ENCODE data around the gene GIGYF2. TPM values are rescaled to one million over a fixed set of nuclear protein-coding genes. Genes with fewer than 3 reads are reported as not detected.
"Not testable (repeated sequence)": the region's sequence is repeated elsewhere in the genome, so short reads cannot be mapped to it uniquely, and the experiment has no call there.

Gene GIGYF2
- polyA plus RNA-seq, 3 donors: 14.6 to 23.6 (median 17.0) TPM

DNA sequence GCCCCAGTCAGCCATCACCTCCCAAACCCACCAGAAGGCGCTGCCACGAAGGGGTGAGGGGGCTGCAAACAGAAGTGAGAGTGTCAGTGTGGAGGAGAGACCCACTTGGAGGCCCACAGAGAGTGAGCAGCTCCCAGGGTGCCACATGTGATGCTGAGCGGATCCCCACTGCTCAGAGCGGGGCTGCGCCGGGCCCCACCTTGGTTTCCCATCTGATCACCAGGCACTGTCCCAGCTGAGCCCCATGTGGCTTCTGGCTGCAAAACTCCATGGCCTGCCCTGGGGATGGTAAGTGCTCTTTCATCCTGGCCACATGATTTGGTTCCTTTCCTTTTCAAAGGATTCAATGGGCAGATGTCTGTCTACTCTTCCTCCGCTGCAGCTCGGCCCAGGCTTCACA, 196.7 kb downstream of the GIGYF2 start:
- WGBS, 3 donors: 93 to 97% (median 97%) methylated on average over 8 of the region's 8 CpGs
- no peak overlapping the region for H3K27ac ChIP-seq (ENCODE audit: low read depth, low read length)

- 90 to 92% (median 91%) methylated on average over 9 of the region's 9 CpGs for WGBS, 3 donors
- no peak overlapping the region for H3K27ac ChIP-seq (ENCODE audit: low read depth, low read length)
Observed at GRCh38 chr2:232894251-232894650, 197.1 kb downstream of the GIGYF2 start.

DNA sequence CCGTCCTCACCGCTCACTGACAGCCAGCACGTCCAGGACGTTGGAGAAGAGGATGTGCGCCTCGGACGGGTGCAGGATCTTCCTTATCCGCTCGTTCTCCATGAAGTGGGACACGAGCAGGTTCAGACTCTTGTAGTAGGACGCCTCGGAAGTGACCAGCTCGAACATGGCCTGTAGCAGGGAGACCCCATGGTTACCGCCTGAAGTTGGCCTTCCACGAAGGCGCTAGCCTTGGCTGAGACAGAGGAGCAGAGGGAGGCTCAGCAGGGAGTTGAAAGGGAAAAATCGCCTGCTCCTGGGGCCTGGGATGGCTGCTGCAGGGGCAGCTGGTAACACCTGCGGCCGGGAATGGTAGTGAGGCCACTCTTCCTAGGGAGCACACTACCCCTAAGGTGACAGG, 197.6 kb downstream of the GIGYF2 start:
- no peak overlapping the region for H3K27ac ChIP-seq (ENCODE audit: low read depth, low read length)
- 91 to 93% (median 92%) methylated on average over 19 of the region's 19 CpGs for WGBS, 3 donors

DNA sequence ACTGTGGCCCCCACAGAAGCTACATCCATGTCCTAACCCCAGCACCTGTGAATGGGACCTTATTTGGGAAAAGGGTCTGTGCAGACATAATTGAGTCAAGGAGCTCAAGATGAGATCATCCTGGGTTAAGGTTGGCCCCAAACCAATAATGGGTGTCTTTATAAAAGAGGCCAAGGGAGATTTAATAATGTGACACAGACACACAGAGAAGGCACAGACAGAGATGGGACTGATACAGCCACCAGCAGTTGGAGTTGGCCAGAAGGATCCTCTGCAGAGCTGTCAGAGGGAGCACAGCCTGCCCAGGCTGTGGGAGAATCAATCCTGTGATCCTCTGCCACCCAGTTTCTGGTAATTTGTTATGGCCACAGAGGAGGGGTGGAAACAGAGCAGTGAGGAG, 199.0 kb downstream of the GIGYF2 start:
- H3K27ac ChIP-seq (ENCODE audit: low read depth, low read length): no peak overlapping the region

- WGBS, 3 donors: 89 to 94% (median 92%) methylated on average over 9 of the region's 9 CpGs
- H3K27ac ChIP-seq (ENCODE audit: low read depth, low read length): no peak overlapping the region
Observed at GRCh38 chr2:232896720-232897597, 199.8 kb downstream of the GIGYF2 start.

DNA sequence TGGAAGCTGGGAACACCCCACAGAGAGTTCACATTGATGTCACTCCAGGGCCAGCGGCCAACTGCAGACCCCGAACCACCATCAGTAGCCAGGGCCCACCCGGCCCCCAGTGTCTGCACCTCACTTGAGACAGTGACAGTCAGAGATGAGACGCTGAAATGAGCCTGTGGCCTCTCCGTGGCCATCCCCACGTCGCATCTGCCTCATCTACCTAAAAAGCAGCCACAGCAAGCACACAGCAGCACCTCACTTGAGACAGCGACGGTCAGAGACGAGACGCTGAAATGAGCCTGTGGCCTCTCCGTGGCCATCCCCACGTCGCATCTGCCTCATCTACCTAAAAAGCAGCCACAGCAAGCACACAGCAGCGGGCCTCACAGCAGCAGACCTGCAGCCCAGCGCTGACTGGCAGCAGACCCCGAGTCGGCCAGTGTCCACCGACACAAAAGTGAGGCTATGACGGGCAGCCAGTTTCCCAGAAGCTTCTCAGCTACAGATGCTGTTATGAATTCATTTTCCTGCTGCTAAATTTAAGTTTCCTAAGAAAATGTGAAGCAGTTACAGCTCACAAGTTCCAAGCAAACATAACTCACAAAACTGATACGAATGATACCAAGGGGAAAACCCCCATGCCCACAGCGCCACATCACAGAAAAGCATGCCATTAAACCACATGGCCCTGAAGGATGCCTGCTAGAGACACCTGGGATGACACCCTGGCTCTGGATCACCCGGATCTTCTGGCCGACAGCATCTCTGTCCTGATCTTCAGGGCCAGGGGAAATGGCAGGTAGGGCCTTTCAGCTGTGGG, 200.7 kb downstream of the GIGYF2 start:
- no peak overlapping the region for H3K27ac ChIP-seq (ENCODE audit: low read depth, low read length)
- WGBS, 3 donors: 91 to 96% (median 91%) methylated on average over 24 of the region's 24 CpGs

DNA sequence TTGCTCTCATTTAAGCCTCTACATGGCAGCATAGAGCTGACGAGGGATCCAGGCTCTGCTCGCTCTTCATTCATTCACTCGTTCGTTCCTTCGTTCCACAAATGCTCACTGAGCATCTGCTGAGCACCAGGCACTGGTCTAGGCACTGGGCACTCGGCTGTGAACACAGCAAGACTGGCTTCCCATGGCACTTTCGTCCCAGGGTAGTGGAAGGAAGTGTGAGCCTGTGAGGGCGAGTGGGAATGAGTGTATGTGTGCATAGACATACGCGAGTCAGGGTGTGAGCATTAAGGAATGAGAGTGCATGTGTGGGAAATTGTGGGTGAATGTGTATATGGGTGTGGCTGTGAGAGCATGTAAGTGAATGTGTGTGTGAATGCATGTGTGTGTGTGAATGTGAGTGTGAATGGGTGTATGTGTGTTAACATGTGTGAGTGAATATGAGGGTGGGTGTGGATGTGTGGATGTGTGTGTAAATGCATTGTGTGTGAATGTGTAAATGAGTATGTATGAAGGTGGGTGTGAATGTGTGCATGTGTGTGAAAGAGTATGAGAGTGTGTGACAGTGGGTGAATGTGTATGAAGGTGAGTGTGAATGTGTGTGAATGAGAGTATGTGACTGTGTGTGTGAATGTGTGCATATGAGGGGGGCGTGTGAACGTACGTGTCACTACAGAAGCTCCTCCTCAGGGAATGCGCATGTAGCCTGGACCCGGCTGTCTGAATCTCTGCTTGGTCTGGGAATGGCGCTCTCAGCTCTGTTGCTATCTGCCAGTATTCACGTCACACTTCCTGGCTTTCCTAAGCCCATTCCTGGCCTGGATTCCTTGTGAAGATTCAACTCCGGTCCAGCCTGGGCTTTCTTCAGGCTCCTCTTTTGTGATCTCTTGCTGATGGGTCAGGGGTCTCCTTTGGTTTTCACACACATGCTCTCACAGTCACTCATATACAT, 201.7 kb downstream of the GIGYF2 start:
- H3K27ac ChIP-seq (ENCODE audit: low read depth, low read length): no peak overlapping the region
- 64 to 82% (median 77%) methylated on average over 18 of the region's 18 CpGs for WGBS, 3 donors

DNA sequence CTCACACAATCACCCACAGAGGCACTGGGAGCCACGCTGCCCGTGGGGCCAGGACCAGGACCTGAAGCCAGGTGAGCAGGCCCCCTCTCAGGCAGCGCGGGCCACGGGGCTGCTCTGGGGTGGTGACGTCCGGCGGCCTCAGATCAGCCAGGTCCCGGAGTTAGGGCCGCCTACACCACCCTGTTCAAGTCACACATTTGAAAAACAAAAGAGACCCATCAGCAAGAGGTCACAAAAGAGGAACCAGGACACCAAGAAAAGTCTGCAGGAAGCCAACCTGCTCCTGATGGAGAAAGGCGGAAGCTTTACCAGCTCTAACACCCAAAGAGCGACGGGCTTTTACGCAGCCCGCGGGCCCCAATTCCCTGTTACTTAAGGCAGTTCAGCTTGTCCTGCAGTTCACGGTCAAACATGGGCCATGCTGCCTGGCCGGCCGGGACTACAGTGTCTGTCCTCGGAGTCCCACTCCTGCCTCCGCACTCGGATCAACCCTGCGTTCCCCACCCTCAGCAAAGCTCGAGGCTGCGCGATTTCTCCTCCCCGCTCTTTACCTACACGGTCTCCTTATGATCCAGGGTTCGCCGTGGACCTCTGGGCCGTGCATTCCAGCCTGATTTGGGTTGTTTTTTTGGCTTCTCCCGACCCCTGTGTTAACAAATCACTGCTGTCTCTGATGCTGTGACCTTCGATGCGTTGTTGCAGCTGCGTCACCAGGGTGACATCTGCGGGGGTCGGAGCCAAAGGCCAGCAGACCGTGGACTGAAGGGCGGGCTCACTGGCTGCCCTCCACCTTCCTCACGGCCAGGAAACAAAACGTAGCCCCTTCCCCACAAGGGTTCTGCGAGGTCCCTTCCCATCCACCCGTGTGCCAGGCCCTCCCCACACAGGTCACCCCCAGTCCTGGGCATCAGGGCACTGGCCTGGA, 203.9 kb downstream of the GIGYF2 start:
- no peak overlapping the region for H3K27ac ChIP-seq (ENCODE audit: low read depth, low read length)
- 61 to 68% (median 63%) methylated on average over 43 of the region's 43 CpGs for WGBS, 3 donors

DNA sequence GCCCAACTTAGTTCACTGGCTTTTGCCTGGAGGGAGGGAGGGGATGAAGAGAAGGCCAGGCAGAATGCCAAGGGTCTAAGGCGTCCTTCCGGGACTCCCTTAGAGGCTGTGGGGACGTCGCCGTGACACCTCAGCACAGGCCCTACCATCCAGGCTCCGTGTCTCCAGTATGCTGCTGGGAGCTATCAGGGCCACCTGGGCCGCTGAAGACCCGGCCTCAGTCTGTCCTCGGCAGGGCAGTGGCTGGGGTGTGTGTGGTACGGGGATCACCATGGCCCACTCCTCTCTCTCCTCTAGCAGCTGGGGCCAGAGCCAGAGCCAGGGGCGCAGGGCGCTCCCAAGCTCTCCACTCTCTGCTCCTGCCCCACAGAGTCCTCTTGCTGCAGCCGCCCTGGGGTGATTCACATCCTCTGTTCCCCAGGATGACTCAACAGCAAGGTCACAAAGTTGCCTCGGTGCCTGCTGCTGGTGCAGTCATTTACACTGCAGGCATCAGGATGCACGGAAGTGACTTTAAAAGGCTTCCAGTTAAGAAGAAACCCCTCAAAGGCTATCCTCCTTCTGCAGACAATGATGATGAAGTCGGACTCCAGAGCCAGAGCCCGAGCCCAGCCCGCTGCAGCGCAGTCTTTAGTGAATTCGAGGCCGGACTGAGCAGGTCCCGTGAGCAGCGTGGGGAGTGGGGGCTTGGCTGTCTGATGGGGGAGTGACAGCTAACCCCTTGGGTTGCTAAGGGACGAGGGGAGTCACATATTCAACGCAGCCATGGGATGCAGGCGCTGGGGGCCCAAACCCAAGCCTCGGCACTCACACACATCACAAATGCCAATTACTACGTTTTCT, 204.8 kb downstream of the GIGYF2 start:
- no peak overlapping the region for H3K27ac ChIP-seq (ENCODE audit: low read depth, low read length)
- 69 to 83% (median 75%) methylated on average over 28 of the region's 28 CpGs for WGBS, 3 donors

DNA sequence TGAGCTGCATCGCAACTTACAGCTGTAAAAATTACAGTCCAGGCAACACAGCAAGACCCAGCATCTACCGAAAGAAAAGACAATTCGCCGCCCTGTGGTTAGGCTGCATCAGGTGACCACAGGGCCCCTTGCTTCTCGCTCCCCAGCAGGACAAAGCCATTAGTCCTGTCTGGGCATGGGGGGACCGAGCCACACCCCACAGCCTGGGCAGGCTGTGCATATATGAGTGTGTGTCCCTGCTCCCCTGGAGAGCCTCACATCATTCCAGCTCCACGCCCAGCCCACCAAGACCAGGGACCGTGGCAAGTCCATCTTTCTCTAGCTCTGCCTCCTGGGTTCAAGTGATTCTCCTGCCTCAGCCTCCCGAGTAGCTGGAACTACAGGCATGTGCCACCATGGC, 206.9 kb downstream of the GIGYF2 start:
- 80 to 92% (median 86%) methylated on average over 9 of the region's 9 CpGs for WGBS, 3 donors
- no peak overlapping the region for H3K27ac ChIP-seq (ENCODE audit: low read depth, low read length)

GRCh38 chr2:232906867-232907717, 210.0 kb downstream of the GIGYF2 start:
- WGBS, 3 donors: 71 to 85% (median 80%) methylated on average over 7 to 9 of the region's 10 CpGs
- not testable (repeated sequence) for H3K27ac ChIP-seq (ENCODE audit: low read depth, low read length)

DNA sequence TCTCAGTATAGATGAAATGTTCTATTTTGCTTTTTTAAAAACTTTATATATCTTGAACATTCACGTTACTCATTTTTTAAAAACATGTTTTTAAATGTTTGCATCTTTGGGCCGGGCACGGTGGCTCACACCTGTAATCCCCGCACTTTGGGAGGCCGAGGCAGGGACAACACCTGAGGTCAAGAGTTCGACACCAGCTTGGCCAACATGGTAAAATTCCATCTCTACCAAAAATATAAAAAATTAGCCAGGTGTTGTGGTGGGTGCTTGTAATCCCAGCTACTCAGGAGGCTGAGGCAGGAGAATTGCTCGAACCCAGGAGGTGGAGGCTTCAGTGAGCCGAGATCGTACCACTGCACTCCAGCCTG, 210.6 kb downstream of the GIGYF2 start:
- WGBS, 3 donors: 95 to 98% (median 97%) methylated on average over 9 of the region's 9 CpGs
- not testable (repeated sequence) for H3K27ac ChIP-seq (ENCODE audit: low read depth, low read length)

DNA sequence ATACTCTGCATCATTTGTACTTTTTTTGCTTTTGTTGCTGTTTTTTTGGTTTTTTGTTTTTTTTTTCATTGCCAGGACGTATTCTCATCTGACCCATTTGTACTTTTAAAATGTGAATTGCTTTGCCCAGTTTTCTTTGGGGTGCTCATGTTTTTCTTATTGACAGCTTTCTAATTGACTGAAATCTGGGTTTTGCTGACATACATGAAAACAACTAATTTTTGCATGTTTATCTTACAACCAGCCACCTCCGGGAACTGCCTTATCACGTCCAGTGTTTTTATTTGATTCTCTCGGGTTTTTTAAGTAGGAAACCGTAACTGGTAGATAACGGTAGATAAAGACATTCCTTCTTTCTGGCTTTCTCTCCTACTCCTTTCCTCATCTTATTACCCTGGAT, 211.6 kb downstream of the GIGYF2 start:
- H3K27ac ChIP-seq (ENCODE audit: low read depth, low read length): no peak overlapping the region
- WGBS, 3 donors: 45 to 65% (median 53%) methylated on average over 6 of the region's 6 CpGs
